ENCODE results near the gene CLCNKA. TPM values are rescaled to one million over a fixed set of nuclear protein-coding genes. Genes with fewer than 3 reads are reported as not detected.
"Not testable (repeated sequence)": the region's sequence is repeated elsewhere in the genome, so short reads cannot be mapped to it uniquely, and the experiment has no call there.

Gene CLCNKA
- total RNA-seq, 6 experiments from 2014 or later: 0.43 to 0.47 TPM; not detected in 4

- 2% methylated on average over 22 of the region's 47 CpGs for WGBS (ENCODE audit: insufficient coverage, low coverage, low lambda C conversion rate, missing lambda C conversion rate)
- intact Hi-C loops (cut with DNase I): no loop called here
- ATAC-seq: peak; percentile 65 to 78 (median 77)
Observed at GRCh38 chr1:15975358-15975804, 46.5 kb upstream of the CLCNKA start.

GRCh38 chr1:15975805-15976680, 45.8 kb upstream of the CLCNKA start, which contains the start of gene ZBTB17:
TSS of gene ZBTB17 (minus strand) at chr1:15976101. CDS start at chr1:15948495, 27,606 bp downstream.
- ATAC-seq (peak; percentile 97 to 99 (median 98)), DNase-seq (peak; percentile 94 to 96 (median 95))
- Histone ChIP-seq H3K27ac (peak within 1 kb of the TSS; percentile 18 to 83 (median 56)), H3K4me3 (peak within 1 kb of the TSS; percentile 79 to 90 (median 82)), H3K4me1 (peaks cover 0 to 10% (median 0%) of the 10 kb centered on the region in 4 donors), H3K36me3 (peaks cover 0 to 12% (median 0%) of the 10 kb centered on the region in 4 donors), H3K27me3 (no peaks in the 10 kb centered on the region), H3K9me3 (no peaks in the 10 kb centered on the region)
- intact Hi-C loops (cut with DNase I): no loop called here
- TF ChIP-seq CTCF (IDR thresholded peaks at IDR 0.05) (no peak), POLR2A (IDR thresholded peaks at IDR 0.05) (peak; percentile 64)
- WGBS (ENCODE audit: insufficient coverage, low coverage, low lambda C conversion rate, missing lambda C conversion rate): 10% methylated on average over 29 of the region's 47 CpGs

More at GRCh38 chr1:15975358-15975804, 46.5 kb upstream of the CLCNKA start:
- Histone ChIP-seq H3K4me1 (peaks cover 0 to 10% (median 0%) of the 10 kb centered on the region in 4 donors), H3K36me3 (peaks cover 0 to 12% (median 0%) of the 10 kb centered on the region in 4 donors), H3K27ac (peak overlapping the region in 2 of 3 donors; percentile 56 to 83), H3K4me3 (peak overlapping the region; percentile 79 to 90 (median 82)), H3K27me3 (no peaks in the 10 kb centered on the region), H3K9me3 (no peaks in the 10 kb centered on the region)
- TF ChIP-seq POLR2A (IDR thresholded peaks at IDR 0.05) (no peak), CTCF (IDR thresholded peaks at IDR 0.05) (peak in 1 of 4 donors; percentile 15)
- peak in 2 of 3 donors; percentile 64 to 77 for DNase-seq

GRCh38 chr1:15977947-15978346, 43.9 kb upstream of the CLCNKA start:
- H3K27ac ChIP-seq; intact Hi-C loops (cut with DNase I); ATAC-seq; DNase-seq; H3K36me3 ChIP-seq; H3K4me3 ChIP-seq; H3K27me3 ChIP-seq; H3K9me3 ChIP-seq: not testable (repeated sequence)
- WGBS (ENCODE audit: insufficient coverage, low coverage, low lambda C conversion rate, missing lambda C conversion rate): 81% methylated on average over 4 of the region's 4 CpGs
- H3K4me1 ChIP-seq: peaks cover 0 to 15% (median 0%) of the 10 kb centered on the region in 4 donors

GRCh38 chr1:15981679-15982078, 40.2 kb upstream of the CLCNKA start:
- no peak overlapping the region for H3K27ac ChIP-seq
- DNase-seq (no peak), ATAC-seq (no peak)
- 69% methylated on average over 3 of the region's 3 CpGs for WGBS (ENCODE audit: insufficient coverage, low coverage, low lambda C conversion rate, missing lambda C conversion rate)
- no peaks in the 10 kb centered on the region for H3K9me3 ChIP-seq
- H3K36me3 ChIP-seq: no peaks in the 10 kb centered on the region
- no peak overlapping the region for H3K4me3 ChIP-seq
- no peak for TF ChIP-seq CTCF (IDR thresholded peaks at IDR 0.05)
- no peak for TF ChIP-seq POLR2A (IDR thresholded peaks at IDR 0.05)
- intact Hi-C loops (cut with DNase I): no loop called here
- H3K4me1 ChIP-seq: peaks cover 0 to 8% (median 0%) of the 10 kb centered on the region in 4 donors
- no peaks in the 10 kb centered on the region for H3K27me3 ChIP-seq

- Histone ChIP-seq H3K27ac (no peak overlapping the region), H3K4me1 (peaks cover 0 to 8% (median 0%) of the 10 kb centered on the region in 4 donors), H3K9me3 (no peaks in the 10 kb centered on the region), H3K4me3 (no peak overlapping the region), H3K27me3 (no peaks in the 10 kb centered on the region), H3K36me3 (no peaks in the 10 kb centered on the region)
- 40% methylated on average over 1 of the region's 1 CpG for WGBS (ENCODE audit: insufficient coverage, low coverage, low lambda C conversion rate, missing lambda C conversion rate)
- ATAC-seq: no peak
- intact Hi-C loops (cut with DNase I): no loop called here
- no peak for DNase-seq
- no peak for TF ChIP-seq CTCF (IDR thresholded peaks at IDR 0.05)
- TF ChIP-seq POLR2A (IDR thresholded peaks at IDR 0.05): no peak
Observed at GRCh38 chr1:15983275-15983674, 38.6 kb upstream of the CLCNKA start.

All from right lobe of liver (tissue), 6 donors.